NCI-H1105 treated with DMSO at 0.1 percent for 48 hours (cell line): ENCODE results near the gene CFAP47.
"Not testable (repeated sequence)": the region's sequence is repeated elsewhere in the genome, so short reads cannot be mapped to it uniquely, and the experiment has no call there.

Experiments
- DNase-seq: peaks from one replicate; lab custom pipeline; 2025; lab: John Stamatoyannopoulos, UW

The CFAP47 gene, protein sequence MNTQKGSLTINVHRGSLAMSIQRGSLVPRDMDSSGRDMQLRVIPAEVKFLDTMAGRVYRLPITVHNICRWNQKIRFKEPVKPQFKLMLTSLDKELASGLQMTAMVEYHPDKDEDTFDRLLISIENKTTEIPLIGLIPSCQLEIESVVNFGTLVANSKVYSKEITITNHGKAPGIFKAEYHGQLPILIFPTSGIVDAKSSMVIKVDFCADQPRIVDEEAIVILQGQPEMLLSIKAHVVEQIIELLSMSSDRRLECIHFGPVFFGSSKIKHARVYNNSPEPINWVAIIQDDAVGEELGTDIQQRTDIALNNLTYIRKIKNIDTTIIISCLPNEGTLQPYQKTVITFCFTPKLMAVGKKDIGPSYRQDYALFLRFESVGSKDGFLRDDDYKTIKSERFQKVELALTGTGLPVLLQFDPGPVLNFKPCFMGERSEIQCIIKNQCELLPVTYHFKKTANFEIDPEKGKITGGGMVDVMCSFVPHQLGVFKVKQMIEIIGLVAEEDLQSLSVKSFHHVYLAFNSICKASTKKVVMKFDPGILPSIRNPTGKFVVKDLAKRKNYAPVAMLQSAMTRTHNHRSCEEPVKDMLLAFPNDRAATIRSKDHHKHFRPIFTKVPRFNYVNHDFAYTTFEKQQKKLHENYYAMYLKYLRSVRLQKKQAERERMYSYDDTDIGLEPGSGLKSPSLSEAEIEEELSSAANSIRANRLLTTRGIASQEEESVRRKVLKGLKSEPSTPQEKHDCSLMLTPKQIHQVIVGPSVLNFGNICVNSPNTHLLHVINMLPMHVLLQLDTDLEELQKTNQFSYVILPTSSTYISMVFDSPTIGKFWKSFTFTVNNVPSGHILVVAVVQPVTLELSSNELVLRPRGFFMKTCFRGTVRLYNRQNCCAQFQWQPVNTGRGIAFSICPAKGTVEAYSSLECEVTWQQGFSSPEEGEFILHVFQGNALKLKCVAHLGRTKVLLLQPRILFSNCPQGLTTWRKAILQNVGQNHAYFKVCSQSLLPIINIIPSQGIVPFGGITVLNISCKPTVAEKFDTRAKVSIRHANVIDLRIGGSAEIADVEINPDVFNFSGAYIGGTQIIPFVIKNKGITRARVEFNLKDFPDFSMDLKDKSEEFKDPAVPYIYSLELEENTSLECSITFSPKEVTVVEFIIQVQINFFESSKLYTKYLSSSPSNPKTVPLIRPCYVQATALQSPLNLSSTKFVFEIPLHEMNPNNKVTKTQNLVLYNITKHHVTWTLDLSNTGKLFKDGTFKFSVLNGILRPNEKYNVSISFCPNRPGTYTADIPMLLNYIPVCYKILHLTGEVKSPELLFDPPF (N-terminal part only)

GRCh38 chrX:35919536-35920309 lies at the start of gene CFAP47:
CFAP47 (plus strand) TSS chrX:35919734; CDS start chrX:35919800, 66 bp downstream.
- peak; percentile 29 for DNase-seq

- no peak for DNase-seq
Measured at GRCh38 chrX:35880601-35881000, 38.9 kb upstream of the CFAP47 start.

GRCh38 chrX:35886135-35886534 lies 33.4 kb upstream of the CFAP47 start:
- no peak for DNase-seq

DNA sequence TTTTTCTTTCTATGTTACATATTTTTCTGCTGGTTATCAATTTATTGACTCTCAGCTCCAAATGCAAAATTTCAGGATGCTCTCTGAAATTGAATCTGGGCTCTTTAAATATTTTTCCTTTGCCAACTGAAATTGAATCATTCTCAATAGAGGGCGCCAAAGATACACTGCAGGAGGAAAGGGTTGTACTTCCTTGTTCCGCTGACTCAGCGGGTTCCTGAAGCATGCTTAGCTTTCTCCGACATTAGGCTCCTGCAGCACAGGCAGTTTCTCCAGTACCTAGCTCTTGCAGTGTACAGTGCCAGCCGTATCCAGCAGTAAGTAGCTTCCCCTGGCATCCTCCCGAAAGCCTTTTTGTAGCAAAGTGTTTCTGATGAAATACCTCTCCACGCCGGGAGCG lies 28.8 kb upstream of the CFAP47 start:
- peak; percentile 31 for DNase-seq

GRCh38 chrX:35986816-35987215 lies 67.3 kb downstream of the CFAP47 start:
- DNase-seq, result not testable (repeated sequence)

DNA sequence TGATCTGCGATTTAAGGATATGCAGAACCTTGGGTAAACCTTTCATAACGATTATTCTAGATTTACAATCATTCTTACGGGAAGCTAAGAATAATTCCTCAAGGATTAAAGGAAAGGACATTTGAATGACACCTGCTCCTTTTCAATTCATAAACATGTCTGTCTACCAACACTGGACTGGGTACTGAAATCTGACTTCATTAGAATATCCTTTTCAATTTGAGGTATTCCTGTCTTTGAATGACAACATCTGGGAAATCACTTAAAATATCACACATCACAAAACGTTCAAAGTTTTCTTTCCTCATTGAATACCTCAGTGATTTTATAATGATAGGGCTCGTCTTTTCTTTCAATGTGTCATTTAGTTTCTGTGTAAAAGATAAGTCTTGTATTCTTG lies 87.7 kb downstream of the CFAP47 start:
- DNase-seq, result no peak

DNA sequence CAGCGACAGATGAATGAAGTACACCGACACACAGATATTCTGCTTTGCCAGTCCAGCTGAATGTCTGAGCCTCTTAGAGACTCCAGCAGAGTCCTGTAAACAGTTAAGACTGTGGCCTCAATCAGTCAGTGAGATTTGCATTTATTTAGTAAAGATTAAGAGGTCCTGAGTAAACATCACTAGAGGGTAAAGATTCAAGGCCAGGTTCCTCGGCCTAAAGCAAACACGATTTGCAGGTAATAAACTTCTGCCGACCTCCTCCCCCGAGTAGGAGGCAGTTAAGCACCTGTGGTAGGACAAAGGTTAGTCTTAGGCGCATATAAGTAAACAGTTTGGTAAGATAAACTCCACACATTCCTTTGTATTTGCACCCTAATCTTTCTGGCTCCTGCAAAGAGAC lies 99.6 kb downstream of the CFAP47 start:
- DNase-seq, result no peak

DNA sequence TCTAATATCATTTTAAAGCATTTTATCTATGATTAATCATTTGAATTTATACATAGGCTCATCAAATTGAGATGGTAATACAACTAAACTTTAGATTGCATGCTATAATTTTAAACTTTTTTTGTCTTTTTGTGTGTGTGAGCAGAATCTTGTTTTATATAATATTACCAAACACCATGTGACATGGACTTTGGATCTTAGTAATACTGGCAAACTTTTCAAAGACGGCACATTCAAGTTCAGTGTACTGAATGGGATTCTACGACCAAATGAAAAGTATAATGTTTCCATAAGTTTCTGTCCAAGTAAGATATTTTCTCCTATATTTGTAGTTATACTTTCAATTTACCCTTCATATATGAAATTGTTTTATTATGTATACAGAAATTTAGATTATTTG lies 116.0 kb downstream of the CFAP47 start:
- no peak for DNase-seq

DNA sequence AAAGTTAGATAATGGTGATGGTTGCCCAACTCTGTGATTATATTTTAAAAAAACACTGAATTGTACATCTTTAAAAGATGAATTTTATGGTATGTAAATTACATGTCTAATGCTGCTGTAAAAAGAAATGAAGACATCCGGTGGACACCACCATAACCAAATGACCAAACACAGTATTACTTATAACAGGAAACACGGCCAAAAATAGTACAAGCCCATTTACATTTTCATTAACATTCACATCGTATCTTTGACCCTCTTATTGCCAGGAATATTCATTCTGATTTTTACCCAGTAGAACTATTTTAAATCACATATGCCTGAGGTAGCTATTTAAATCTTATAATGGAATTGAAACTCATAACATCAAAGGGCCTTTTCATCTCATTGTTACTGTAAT lies 143.2 kb downstream of the CFAP47 start:
- DNase-seq, result no peak

- DNase-seq, result no peak
Measured at GRCh38 chrX:36071061-36071460, 151.5 kb downstream of the CFAP47 start.

- DNase-seq, result not testable (repeated sequence)
Measured at GRCh38 chrX:36075009-36075408, 155.5 kb downstream of the CFAP47 start.

GRCh38 chrX:36083256-36083655 lies 163.7 kb downstream of the CFAP47 start:
- no peak for DNase-seq

GRCh38 chrX:36087366-36087765 lies 167.8 kb downstream of the CFAP47 start:
- DNase-seq, result no peak

- not testable (repeated sequence) for DNase-seq
Measured at GRCh38 chrX:36088939-36089338, 169.4 kb downstream of the CFAP47 start.

DNA sequence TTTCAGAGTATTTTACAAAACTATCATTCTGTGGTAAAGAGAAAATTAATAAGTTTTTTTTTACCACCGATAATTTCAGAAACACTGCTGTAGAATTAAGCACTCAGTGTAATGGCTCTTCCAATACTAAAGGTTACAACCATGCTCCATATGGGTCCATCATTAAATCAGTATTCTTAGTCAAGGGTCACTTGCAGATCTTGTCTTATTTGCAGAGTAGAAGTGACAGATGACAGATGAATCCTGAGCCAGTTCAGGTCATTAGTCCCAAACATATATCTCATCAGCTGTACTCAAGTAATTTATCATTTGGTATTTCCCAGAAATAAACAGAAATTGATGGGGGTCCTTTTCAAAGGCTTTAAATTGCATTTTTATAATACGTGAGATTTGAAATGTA lies 182.9 kb downstream of the CFAP47 start:
- no peak for DNase-seq

DNA sequence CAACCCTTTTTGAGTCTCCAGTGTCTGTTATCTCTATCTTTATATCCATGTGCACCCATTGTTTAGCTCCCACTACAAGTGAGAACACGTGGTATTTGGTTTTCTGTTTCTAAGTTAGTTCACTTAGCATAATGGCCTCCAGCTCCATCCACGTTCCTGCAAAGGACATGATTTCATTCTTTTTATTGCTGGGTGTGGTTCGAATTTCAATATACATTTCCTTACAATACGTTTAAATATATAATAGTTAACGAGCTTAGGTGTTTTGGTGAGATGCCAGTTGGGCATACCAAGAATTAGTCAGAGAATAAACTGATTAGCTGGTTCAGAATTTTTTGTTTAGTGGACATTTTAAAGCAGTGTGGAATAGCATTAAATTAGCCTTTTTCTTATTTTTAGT lies 196.7 kb downstream of the CFAP47 start:
- DNase-seq, result no peak

DNA sequence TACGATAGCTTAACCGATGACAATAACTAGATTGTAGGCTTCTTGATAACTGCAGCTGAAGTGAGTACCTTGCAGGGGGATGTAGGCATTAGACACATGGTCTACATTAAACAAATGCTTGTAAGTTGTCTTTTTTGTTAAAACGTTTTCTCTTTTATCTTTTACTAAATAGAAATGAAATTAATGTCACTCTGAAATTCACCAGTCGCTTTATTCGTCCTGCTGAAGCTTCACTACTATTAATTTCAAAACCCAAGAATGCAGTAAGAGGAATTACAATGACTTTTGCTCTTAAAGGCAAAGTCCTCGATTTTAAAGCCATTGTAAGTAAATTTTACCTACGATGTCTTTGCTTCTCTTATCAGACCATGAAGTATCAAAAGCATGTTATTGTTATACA lies 239.7 kb downstream of the CFAP47 start:
- DNase-seq, result no peak

GRCh38 chrX:36160081-36160480 lies 240.5 kb downstream of the CFAP47 start:
- no peak for DNase-seq

- DNase-seq, result no peak
Measured at GRCh38 chrX:36198575-36198974, 279.0 kb downstream of the CFAP47 start.

DNA sequence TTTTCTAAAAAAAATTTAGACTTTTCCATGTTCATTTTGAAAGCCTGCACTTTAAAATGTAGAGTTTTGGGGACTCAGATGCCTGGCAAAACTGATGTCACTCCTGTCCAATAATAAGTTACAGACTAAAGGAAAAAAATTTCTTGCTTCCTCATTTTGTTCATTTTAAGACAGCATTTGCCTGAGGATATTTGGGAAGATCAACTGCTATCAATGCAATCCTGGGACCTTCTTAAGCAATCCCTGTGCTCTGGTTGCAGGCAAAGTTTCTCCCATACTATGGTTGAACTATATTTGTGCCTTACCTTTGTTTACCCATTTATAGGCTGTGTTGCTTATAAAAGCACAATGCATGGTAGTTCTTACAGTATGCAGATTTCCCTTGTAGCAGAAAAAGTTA lies 280.4 kb downstream of the CFAP47 start:
- DNase-seq, result no peak

- no peak for DNase-seq
Measured at GRCh38 chrX:36214924-36215323, 295.4 kb downstream of the CFAP47 start.
